Measurements from ENCODE around the gene APLP2.
"Not testable (repeated sequence)": the region's sequence is repeated elsewhere in the genome, so short reads cannot be mapped to it uniquely, and the experiment has no call there.

The APLP2 gene

DNA sequence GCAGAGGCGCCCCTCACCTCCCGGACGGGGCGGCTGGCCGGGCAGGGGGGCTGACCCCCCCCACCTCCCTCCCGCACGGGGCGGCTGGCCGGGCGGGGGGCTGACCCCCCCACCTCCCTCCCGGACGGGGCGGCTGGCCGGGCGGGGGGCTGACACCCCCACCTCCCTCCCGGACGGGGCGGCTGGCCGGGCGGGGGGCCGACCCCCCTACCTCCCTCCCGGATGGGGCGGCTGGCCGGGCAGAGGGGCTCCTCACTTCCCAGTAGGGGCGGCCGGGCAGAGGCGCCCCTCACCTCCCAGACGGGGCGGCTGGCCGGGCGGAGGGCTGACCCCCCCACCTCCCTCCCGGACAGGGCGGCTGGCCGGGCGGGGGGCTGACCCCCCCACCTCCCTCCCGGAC lies 21.5 kb downstream of the APLP2 start:
- not testable (repeated sequence) for DNase-seq (ENCODE audit: low read depth in 2 of 2)

DNA sequence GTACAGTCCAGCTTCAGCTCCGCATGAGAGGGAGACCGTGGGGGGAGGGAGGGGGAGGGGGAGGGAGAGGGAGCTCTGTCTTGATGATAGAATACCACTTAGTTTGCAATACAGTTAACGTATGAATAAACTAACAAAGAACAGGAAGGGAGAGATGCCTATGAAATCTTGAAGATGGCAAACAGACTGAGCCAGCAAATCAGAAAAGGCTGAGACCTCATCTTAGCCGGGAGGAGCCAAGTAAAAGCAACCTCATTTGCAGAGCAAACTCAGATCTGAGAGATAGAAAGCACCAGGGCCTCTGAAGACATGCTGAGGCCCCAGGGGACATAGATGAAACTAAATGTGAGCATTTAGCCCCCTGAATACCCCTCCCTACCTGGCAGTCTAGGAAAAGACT lies 23.0 kb downstream of the APLP2 start:
- DNase-seq (ENCODE audit: low read depth in 2 of 2) = no peak

DNA sequence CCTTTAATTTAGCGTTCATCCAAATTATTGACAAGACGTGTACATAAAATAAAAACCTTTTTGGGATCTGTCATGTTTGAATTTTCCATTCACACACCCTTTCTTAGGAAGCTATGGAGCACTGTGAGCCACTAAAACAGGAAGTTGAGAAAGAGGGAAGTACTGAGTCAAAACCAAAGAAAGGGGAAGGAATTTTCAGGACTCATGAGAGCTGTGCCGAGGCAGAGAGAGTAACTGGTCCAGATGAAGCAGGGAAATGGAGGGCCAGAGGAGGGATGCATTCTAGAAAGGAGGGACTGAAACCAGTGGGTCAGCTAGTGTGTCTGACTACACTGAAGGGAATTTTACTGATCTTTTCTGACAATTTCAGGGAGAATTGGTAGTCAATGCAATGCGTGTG lies 24.9 kb downstream of the APLP2 start:
- no peak for DNase-seq (ENCODE audit: low read depth in 2 of 2)

DNA sequence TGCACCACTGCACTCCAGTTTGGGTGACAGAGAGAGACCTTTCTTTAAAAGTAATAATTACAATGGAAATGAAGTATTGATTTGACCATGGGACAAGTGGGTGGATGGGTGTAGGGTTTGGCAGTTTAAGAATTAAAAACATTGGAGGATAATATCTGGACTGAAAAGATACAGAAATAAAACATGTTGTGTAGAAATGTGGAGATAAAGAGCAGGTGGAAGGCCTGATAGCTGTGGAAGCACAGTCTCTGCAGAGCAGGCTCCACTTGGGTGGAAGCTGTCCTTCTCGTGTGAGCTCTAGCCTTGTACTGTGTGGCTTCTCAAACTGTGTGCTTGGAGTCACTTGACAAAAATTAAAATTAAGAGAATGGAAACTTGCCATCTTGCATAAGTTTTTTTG lies 25.6 kb downstream of the APLP2 start:
- no peak for DNase-seq (ENCODE audit: low read depth in 2 of 2)

DNA sequence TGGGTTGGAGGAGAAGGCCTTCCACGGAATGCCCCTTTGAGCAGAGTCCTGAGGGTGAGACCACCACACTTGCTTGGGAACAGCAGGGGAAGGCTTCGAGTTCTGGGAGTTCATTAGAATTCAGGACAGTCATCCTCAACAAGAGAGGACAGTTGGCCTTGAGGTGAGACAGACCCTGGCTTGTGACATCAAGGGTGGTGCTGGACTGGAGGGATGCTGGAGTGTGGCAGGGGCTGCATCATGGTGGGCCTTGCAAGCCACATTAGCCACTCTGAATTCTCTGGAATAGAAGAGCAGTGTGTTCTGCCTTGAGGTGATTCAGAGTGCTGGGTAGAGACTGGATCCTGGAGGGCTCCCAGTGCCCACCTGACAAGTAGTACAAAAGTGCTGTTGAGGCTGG lies 26.3 kb downstream of the APLP2 start:
- DNase-seq (ENCODE audit: low read depth in 2 of 2) = no peak

DNA sequence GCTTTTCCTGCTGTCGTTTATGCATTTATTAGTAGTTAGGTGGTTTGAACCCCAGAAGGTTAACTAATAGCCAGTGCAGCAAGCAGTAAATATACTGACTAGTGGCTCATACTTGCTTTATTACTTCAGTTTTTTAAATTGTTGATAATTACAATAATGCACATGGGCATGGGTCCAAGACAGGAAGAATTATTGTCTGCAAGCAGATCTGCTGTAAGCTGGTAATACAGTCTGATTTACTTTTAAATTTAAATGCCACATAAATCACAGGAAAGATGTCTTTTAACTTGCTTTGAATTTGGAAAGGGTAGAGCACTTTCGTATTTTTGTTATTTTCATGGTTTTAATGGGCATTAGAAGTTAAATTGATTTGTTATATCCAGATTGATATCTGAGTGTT lies 27.1 kb downstream of the APLP2 start:
- DNase-seq (ENCODE audit: low read depth in 2 of 2) = no peak

DNA sequence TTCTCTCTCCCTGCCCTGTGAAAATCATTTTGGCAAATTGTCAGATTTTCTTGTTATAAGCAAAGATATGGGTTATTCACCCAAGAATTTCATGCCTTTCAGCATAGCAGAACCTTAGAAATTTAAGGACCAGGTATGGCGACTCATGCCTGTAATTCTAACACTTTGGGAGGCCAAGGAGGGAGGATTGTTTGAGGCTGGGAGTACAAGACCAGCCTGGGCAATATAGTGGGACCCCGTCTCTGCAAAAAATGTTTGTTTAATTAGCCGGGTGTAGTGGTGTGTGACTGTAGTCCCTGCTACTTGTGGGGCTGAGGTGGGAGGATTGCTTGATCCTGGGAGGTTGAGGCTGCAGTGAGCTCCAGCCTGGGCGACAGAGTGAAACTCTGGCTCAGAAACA lies 27.6 kb downstream of the APLP2 start:
- DNase-seq (ENCODE audit: low read depth in 2 of 2) = no peak

DNA sequence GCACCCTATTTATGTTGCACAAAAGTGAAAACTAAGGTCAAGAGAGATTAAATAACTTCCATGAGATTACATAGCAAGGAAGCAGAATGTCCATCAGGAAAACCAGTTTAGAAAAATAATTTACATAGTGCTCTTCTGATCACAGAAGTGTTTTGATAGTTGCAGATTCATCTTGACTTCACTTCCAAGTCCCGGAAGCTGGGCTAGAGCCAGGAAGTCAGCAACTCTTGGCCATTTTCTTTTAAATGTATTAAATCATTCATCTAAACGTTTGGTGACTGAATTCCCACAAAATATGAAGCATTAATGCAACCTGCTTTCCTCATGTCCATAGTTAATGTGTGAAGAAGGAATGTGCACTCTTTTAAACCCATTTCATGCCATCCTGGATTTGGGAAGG lies 29.7 kb downstream of the APLP2 start:
- DNase-seq (ENCODE audit: low read depth in 2 of 2) = no peak

DNA sequence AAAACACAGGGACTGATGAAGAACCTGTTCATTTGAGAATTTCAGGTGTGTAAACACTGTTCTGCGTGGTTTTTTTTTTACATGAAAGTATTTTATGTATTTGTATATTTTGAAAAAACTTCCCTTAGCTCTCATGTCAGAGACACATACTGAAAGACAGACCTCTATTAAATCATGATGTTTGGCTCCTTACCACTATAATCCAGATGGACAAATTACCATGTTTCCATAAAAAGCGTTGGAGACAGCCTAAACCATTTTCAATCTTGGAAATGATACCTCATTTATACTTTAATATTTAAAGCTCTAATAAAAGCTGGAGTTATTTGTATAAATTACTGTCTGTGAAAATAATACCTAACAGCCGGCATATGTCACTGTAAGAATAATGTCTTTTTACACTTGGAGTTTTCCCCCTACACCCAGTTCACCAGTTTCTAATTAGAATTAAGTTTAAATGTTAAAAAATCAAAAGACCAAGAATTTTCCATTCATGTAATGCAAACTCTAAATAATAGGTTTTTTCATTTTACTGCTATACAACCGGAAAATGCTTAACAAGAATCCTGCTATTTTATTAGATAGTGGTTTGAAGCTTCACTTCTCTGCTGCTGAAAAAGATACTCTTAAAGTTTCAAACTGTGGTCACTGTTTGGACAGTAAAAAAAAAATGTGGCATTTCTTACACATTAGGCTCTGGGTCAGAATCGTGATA lies 30.8 kb downstream of the APLP2 start:
- DNase-seq (ENCODE audit: low read depth in 2 of 2) = no peak

DNA sequence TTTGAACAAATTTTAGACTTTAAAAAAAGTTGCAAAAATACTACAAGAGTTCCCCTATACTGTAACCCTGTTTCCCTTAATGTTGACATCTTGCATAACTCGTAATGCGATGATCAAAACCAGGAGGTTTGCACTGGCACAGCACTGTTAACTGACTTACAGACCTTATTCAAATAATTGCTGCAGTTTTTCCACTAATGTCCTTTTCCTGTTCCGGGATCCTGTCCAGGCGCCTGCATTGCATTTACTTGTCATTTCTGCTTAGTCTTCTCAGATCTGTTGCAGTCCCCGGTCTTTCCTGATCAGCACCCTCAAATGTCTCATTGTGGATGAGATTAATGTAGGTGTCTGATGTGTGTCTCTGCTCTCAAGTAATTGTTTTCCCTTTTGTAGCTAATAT lies 32.0 kb downstream of the APLP2 start:
- DNase-seq (ENCODE audit: low read depth in 2 of 2) = no peak

DNA sequence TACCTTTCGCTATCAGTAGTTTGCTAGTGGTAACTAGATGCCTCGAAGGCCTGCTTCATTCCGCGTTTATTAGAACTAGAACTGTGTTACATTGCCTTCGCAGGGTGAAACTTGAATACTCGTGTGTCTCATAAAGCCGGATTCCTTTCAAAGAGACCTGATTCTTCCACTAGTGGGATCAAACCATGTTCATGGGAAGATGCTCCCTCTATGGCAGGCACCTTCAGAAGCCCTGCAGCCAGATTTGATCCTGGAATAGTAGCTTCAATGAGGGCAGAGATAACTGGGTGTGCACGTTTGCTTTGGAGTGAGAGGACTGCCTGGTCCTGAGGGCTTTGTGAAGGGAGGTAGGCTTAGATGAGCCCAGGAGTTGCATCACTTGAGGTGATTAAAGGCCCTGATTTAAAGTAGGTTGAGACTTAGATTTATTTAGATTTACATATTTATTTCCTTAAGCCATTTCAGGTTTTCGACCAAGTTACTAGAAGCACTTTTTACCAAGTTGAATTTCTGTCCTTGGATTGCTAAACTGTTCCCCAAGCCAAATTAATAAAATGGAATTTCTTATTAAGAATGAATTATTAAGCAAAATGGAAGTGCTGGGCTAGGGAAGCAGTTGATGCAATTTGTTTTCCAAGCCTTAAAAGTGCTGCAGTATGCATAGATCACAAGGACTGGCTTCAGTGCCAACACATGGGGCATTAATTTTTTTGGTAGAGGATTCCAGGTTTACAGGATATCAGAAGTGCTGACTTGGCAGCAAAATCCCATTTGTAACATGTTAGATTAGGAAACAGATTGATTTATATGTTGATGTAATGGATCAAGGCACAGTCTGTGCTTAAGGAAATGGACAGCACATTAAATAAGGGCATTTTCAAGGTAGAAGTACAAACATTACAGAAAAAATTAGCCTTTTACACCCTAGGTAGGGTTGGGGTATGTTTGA lies 32.9 kb downstream of the APLP2 start:
- no peak for DNase-seq (ENCODE audit: low read depth in 2 of 2)

DNA sequence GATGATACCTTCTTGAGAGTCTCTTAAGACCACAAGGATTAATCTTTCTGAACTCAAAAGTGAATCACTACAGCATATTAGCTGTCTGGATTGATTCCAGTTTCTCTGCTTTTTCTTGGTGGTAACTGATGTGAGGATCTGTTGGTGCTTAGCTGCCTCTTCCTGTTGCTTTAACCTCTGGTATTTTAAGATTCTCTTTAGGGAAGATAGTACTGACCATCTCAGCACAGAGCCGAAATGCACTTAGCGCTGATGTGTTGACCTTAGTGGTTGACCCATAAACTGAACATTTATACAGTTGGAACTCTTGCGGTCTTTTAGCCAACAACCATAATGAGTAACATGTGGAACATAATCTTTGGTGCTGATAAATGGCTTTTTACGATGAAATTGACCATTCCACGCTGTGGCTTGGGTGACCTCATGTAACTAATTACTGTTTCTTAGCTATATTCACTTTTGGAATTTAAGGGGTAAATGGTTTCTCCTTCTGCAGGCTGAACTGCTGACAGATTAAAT lies 33.7 kb downstream of the APLP2 start:
- no peak for DNase-seq (ENCODE audit: low read depth in 2 of 2)

DNA sequence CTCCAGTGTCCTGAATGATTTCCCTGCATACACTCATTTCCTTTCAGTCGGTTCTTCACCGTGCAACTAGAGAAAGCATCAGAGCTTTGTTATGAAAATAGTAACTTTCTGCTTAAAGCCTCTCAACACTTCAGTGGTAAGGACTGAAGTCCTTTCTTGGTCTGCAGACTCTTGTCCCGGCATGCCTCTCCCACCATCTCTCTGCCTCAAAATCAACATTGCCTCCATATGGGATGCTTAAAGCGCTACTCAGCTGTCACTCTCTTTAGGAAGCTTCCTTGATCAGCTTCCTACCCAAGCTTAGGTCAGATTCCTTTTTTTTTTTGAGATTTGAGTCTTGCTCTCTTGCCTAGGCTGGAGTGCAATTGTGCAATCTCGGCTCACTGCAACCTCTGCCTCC lies 36.7 kb downstream of the APLP2 start:
- DNase-seq (ENCODE audit: low read depth in 2 of 2) = no peak

DNA sequence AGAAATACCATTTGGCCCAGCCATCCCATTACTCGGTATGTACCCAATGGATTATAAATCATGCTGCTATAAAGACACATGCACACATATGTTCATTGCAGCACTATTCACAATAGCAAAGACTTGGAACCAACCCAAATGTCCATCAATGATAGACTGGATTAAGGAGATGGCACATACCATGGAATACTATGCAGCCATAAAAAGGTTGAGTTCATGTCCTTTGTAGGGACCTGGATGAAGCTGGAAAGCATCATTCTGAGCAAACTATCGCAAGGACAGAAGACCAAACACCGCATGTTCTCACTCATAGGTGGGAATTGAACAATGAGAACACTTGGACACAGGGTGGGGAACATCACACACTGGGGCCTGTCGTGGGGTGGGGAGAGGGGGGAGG lies 39.0 kb downstream of the APLP2 start:
- DNase-seq (ENCODE audit: low read depth in 2 of 2) = not testable (repeated sequence)

DNA sequence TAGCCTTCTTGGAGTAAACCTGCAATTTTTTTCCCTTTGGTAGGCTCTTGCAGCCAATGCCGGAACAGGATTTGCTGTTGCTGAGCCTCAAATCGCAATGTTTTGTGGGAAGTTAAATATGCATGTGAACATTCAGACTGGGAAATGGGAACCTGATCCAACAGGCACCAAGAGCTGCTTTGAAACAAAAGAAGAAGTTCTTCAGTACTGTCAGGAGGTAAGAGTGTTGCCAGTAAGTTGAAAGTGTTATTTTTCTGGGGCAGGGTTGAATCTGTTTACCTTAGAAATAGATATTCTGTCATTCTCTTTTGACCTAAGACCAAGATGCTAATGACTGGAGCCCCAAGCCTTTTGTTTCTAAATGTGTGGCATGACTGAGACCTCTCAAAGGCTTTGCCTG lies 39.7 kb downstream of the APLP2 start:
- DNase-seq (ENCODE audit: low read depth in 2 of 2) = no peak

DNA sequence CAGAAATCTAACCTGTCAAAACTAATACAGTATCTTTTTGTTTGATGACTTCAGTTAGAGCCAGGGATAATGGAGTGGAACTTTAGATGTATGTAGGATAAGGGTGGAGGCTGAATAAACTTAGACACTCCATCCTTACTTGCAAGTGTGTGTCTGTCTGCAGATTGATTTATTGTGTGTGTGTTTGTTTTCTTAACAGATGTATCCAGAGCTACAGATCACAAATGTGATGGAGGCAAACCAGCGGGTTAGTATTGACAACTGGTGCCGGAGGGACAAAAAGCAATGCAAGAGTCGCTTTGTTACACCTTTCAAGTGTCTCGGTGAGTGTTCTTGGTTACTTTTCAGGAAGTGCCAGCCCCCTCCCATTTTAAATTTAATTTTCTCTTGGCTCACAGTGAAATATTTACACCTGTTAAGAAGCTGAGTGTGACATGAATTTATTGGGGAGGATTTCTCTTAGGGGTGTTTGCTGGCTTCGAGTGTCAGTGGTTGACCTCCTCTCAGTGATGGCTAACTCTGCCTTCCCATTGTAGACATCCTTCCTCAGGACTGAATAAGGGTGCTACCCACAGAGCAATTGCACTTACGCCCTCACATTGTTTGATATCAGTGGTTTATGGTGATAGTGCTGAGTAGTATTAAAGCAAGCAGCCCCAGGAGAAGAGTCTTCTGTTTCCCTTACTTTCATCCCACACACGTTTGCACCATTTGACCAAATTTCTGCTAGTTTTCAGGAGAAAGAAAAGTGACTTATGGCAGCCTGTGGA lies 40.8 kb downstream of the APLP2 start:
- no peak for DNase-seq (ENCODE audit: low read depth in 2 of 2)

DNA sequence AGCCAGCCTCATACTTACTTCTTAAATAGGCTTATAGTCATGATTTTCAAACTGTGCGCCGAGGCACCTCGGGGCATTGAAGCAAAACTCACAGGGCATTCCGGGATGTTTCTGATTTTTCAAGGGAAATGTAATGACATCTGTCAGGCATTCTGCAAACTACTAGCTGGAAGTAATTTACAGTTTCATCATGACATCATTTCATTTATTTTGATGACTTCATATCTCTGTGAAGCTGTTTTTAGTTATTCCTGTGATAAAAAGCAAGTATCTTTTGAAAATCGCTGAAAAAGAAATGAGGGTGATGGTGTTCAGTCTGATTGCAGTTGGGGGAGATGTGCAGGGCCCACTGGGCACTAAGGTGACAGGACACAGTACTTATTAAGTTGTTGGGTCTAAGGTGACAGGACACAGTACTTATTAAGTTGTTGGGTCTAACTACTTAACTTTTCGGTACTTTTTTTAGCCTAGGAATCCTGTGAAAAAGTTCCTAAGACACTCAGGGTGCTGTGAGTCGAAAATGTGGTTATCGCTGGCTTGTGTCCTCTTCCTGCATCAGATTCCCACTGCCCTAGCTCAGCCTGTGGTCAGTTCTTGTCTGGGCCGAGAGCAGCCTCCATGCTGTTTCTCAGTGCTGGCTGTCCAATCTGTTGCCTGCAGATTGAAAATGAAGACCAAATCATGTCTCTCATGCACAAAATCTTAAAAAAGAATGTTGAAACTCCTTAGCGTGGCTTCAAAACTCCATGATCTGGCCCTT lies 42.6 kb downstream of the APLP2 start:
- DNase-seq (ENCODE audit: low read depth in 2 of 2) = no peak

DNA sequence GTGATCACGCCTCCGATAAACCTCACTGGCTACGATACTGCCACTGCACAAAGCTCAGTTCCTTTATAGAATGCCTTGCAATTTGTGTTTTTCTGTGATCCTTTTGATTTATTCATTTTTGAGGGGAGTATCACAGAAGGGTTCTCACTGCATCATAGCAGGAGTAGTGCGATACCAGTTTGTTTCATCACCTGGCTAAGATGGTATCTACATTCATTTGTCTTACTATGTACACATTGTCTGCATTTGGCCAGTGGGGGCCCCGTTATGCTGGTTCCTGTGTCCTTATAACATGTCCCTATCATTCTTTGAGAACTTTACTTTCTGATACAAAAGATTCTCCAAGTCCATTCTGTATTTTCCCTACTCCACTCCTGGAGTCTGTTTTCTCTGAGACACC lies 44.6 kb downstream of the APLP2 start:
- no peak for DNase-seq (ENCODE audit: low read depth in 2 of 2)

DNA sequence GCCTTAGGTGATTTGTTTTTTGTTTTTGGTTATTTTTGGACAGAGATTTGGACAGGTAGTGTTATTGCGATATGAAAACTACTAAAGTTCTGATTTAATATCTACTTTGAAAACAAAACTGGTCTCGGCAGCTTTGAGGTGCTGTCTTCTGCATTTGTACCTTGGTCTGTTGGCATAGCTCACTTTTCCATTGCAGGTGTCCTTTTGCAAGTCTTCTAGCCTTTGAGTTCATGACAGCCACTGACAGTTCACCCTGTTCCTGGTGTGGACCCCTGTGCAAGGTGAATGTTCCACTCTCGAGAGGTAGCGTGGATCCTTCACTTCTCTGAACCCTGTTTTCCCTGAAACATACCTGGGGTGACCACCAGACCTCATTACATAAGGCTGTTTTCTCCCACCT lies 45.0 kb downstream of the APLP2 start:
- DNase-seq (ENCODE audit: low read depth in 2 of 2) = no peak

DNA sequence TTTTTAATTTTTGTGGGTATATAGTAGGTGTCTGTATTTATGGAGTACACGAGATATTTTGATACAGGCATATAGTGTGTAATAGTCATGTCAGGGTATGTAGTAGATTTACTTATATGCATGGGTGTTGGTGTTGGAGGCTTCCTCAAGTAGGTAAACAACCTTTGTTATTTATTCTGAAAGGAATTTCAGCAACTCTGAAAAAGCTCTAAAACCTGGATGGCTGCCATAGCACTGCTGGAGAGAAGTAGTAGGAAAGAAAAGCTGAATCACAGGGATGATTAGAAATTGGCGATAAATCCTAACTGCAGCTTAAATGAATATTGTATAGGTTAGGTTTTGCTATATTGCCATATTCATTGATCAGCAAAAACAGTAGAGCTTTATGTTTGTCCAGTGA lies 45.5 kb downstream of the APLP2 start:
- no peak for DNase-seq (ENCODE audit: low read depth in 2 of 2)

DNA sequence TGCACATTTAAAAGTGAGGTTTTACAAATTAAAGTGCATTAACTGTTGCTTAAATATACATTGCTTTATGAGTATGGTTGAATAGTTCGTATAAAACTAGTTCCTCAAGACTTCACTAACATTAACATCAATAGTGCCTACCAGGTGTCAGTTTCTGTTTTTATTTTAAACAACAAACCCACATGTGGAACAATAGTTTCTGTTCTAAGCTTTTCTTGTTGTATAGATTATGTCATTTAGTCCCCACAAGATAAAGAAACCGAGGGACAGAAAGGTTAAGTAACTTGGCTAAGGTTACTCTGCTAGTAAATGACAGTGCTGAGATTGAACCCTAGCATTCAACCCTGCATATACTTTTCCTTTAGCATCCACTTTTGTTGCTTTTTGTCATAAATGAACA lies 48.5 kb downstream of the APLP2 start:
- no peak for DNase-seq (ENCODE audit: low read depth in 2 of 2)
